Brain microvascular endothelial cell (primary cell): ENCODE results near the gene CCDC93.

Experiments used
- DNase-seq: peaks from one replicate; pipeline ENCODE4 v3.0.0-alpha.2; 2020
- H3K27ac ChIP-seq: fragments of 250-450 bp; sonication (Bioruptor Pico); 2 replicates; pipeline ENCODE4 v1.5.1; 2020; ENCODE audit warnings: mild to moderate bottlenecking, moderate library complexity
- H3K27me3 ChIP-seq: fragments of 250-450 bp; sonication (Bioruptor Pico); replicated peaks from 2 replicates; pipeline ENCODE4 v1.5.1; 2020; ENCODE audit warnings: mild to moderate bottlenecking
- H3K36me3 ChIP-seq: fragments of 250-450 bp; sonication (Bioruptor Pico); replicated peaks from 2 replicates; pipeline ENCODE4 v1.5.1; 2020; ENCODE audit warnings: mild to moderate bottlenecking
- H3K4me3 ChIP-seq: 2 replicates; pipeline ENCODE4 v1.5.1; 2011; ENCODE audit warnings: low read depth, mild to moderate bottlenecking, control low read depth, low read length, moderate library complexity
- CTCF ChIP-seq: IDR thresholded peaks from 2 replicates; pipeline ENCODE4 v1.5.1; 2011; ENCODE audit warnings: low read depth, mild to moderate bottlenecking, moderate library complexity, low read length, control low read depth, inconsistent platforms; ENCODE audit errors: missing control alignments
- in situ Hi-C: cut with HindIII; loops from 2 replicates; pipeline ENCODE4 v1.10.0; 2017; ENCODE audit warnings: low sequenced_read_pairs, low pct_ligation_motif_present

CCDC93 gene

GRCh38 chr2:118049140-118049815 is 35.4 kb upstream of the CCDC93 start:
- Histone ChIP-seq H3K27ac (no peak overlapping the region), H3K4me3 (no peak overlapping the region), H3K27me3 (no peaks in the 10 kb centered on the region), H3K36me3 (no peaks in the 10 kb centered on the region)
- no peak for TF ChIP-seq CTCF
- DNase-seq = no peak
- in situ Hi-C loops = no loop called here

- no peak for TF ChIP-seq CTCF
- no peak for DNase-seq
- in situ Hi-C loops = no loop called here
- Histone ChIP-seq H3K27ac (no peak overlapping the region), H3K4me3 (no peak overlapping the region), H3K36me3 (no peaks in the 10 kb centered on the region), H3K27me3 (no peaks in the 10 kb centered on the region)
Observed at GRCh38 chr2:118048401-118048800, 34.5 kb upstream of the CCDC93 start.

GRCh38 chr2:118047380-118047826 is 33.5 kb upstream of the CCDC93 start:
- in situ Hi-C loops = no loop called here
- Histone ChIP-seq H3K36me3 (no peaks in the 10 kb centered on the region), H3K4me3 (no peak overlapping the region), H3K27me3 (no peaks in the 10 kb centered on the region), H3K27ac (no peak overlapping the region)
- DNase-seq = peak; percentile 9
- TF ChIP-seq CTCF = no peak

GRCh38 chr2:118046634-118047210 is 32.9 kb upstream of the CCDC93 start:
- no peak for DNase-seq
- in situ Hi-C loops = no loop called here
- Histone ChIP-seq H3K27ac (no peak overlapping the region), H3K27me3 (no peaks in the 10 kb centered on the region), H3K4me3 (no peak overlapping the region), H3K36me3 (no peaks in the 10 kb centered on the region)
- TF ChIP-seq CTCF = peak; percentile 50

- Histone ChIP-seq H3K27ac (no peak overlapping the region), H3K36me3 (no peaks in the 10 kb centered on the region), H3K27me3 (no peaks in the 10 kb centered on the region), H3K4me3 (no peak overlapping the region)
- in situ Hi-C loops = no loop called here
- TF ChIP-seq CTCF = no peak
- DNase-seq = no peak
Observed at GRCh38 chr2:118045286-118045685, 31.4 kb upstream of the CCDC93 start.
